BJ (cell line): ENCODE measurements around the gene RAMP1. TPM values are rescaled to one million over a fixed set of nuclear protein-coding genes. Genes with fewer than 3 reads are reported as not detected.

Experiments
- CTCF ChIA-PET: fragments of 350-600 bp; formaldehyde crosslinking; extraction: SDS; loops from one replicate; lab custom pipeline; 2021; ENCODE audit warnings: antibody characterized with exemption, inconsistent platforms; lab: Yijun Ruan, JAX
- POLR2A ChIA-PET: fragments of 300-600 bp; sonication (Branson Sonifier 250); formaldehyde crosslinking; extraction: SDS; loops from one replicate; lab custom pipeline; 2021; ENCODE audit warnings: antibody characterized with exemption; lab: Charles Lee
- DNase-seq: peaks from one replicate; pipeline ENCODE4 v3.0.0-alpha.2; 2011; ENCODE audit warnings: low read depth
- H3K27me3 ChIP-seq: 2 replicates; pipeline ENCODE4 v1.6.0; 2011; ENCODE audit warnings: low read length; ENCODE audit not compliant: control insufficient read depth, insufficient read depth
- H3K36me3 ChIP-seq: 2 replicates; pipeline ENCODE4 v1.5.1; 2011; ENCODE audit warnings: low read length; ENCODE audit not compliant: control insufficient read depth, insufficient read depth
- H3K4me3 ChIP-seq: 2 replicates; pipeline ENCODE4 v1.5.1; 2011; ENCODE audit warnings: low read depth, mild to moderate bottlenecking, control low read depth, low read length
- polyA plus RNA-seq: library from polyadenylated mRNA; depleted of rRNA; stranded (reverse); fragments of >200 nt; gene quantifications from 2 replicates; pipeline ENCODE4 v1.2.3, GENCODE V29; 2011
- TF ChIP-seq, protein P1 (sequence below): IDR thresholded peaks from 2 replicates; pipeline ENCODE4 v1.5.1; 2011; ENCODE audit warnings: low read depth, mild to moderate bottlenecking, control low read depth, inconsistent platforms, low read length, moderate library complexity; ENCODE audit not compliant: insufficient read depth

RAMP1 gene
- polyA plus RNA-seq, 1 experiment: 10.8 TPM

DNA sequence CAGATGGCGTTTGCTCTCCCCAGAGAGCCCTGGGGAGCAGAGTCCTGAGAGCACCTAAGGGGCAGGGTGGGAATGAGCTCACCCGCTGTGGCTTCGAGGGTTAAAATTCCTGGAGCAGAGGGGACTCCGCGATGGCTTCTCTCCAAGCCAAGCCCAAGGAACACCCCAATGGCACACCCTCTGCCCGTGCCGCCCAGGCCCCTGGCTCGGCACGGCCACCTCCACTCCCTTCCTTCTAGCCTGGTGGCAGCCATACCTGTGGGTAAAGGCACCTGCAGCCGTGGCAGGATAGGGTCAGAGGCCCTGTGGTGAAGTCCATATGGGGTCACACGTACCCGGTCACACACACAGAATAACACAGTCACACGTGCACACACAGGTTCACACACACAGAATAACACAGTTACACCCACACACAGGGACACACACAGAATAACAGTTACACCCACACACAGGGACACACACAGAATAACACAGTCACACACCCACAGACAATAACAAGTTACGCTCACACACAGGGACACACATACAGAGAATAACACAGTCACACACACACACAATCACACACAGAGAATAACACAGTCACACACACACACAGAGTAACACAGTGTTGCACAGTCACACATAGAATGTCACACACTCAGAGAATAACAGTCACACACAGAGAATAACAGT, 50.5 kb downstream of the RAMP1 start:
- TF ChIP-seq, protein P1, sequence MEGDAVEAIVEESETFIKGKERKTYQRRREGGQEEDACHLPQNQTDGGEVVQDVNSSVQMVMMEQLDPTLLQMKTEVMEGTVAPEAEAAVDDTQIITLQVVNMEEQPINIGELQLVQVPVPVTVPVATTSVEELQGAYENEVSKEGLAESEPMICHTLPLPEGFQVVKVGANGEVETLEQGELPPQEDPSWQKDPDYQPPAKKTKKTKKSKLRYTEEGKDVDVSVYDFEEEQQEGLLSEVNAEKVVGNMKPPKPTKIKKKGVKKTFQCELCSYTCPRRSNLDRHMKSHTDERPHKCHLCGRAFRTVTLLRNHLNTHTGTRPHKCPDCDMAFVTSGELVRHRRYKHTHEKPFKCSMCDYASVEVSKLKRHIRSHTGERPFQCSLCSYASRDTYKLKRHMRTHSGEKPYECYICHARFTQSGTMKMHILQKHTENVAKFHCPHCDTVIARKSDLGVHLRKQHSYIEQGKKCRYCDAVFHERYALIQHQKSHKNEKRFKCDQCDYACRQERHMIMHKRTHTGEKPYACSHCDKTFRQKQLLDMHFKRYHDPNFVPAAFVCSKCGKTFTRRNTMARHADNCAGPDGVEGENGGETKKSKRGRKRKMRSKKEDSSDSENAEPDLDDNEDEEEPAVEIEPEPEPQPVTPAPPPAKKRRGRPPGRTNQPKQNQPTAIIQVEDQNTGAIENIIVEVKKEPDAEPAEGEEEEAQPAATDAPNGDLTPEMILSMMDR: no peak
- POLR2A ChIA-PET: no interaction called here

GRCh38 chr2:237910576-237911362, 51.3 kb downstream of the RAMP1 start:
- Histone ChIP-seq H3K27me3 (no peaks in the 10 kb centered on the region), H3K36me3 (no peaks in the 10 kb centered on the region), H3K4me3 (no peak overlapping the region)
- TF ChIP-seq, protein P1: no peak
- no peak for DNase-seq
- ChIA-PET CTCF (interaction anchor here (1.4 kb wide), 1 partner anchor 12 kb away, joined by 6 read pairs; no protein-coding TSS in a partner anchor), POLR2A (no interaction called here)

More for the DNA sequence above, 50.5 kb downstream of the RAMP1 start:
- Histone ChIP-seq H3K27me3 (no peaks in the 10 kb centered on the region), H3K36me3 (no peaks in the 10 kb centered on the region), H3K4me3 (no peak overlapping the region)
- DNase-seq: no peak
- CTCF ChIA-PET: interaction anchor here (1.1 kb wide), 1 partner anchor 13 kb away, joined by 3 read pairs; no protein-coding TSS in a partner anchor

- no peaks in the 10 kb centered on the region for H3K36me3 ChIP-seq
- TF ChIP-seq, protein P1: no peak
- POLR2A ChIA-PET: no interaction called here
- DNase-seq: no peak
- H3K27me3 ChIP-seq: no peaks in the 10 kb centered on the region
- CTCF ChIA-PET: interaction anchor here (1.1 to 1.4 kb wide), 2 partner anchors 12 to 14 kb away, joined by 3 to 6 read pairs; no protein-coding TSS in a partner anchor
- no peak overlapping the region for H3K4me3 ChIP-seq
These were observed 52.1 kb downstream of the RAMP1 start for GRCh38 chr2:237911363-237912017.

DNA sequence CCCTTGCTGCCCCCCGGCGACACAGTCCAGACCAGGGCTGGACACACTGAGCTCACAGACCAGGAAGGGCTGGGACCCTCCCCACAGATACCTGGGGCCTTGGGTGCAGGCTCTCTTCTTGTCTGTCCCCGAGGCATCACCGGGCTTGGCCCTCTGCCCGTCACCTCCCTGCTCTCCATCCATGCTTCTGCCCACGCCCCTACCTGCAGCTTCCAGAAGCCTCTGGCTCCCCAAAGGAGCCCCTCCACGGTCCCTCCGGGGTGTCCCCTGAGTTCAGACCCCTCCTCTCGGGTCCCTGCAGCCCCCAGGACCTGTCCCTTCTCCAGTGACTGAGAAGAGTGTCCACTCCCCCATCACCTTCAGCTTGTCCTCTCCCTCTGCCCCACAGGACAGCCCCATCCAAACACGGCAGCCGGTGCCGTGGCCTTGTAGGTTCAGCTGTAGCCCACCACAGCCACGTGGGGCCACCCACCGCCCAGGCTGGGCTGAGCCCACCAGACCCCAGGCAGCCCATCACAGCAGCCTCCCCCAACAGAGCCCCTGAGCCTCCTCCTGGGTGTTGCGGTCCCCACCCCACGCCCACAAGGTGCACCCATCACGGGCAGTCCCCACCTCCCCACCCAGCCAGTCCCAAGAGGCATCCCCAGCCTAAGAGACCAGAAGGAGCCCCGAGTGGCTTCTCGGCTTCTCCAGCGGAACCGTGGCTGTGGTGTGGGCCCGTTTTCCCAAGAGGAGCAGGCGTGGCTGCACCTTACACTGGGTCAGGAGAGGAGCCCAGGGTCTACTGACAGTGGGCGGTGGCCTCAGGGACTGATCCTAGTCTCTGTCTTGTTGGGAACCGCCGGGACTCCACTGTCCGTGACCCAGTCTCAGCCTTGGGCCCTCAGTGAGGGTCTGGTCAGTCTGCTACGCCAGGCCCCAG, 53.1 kb downstream of the RAMP1 start:
- no peak for DNase-seq
- Histone ChIP-seq H3K36me3 (no peaks in the 10 kb centered on the region), H3K4me3 (no peak overlapping the region), H3K27me3 (no peaks in the 10 kb centered on the region)
- TF ChIP-seq, protein P1: no peak
- ChIA-PET POLR2A (no interaction called here), CTCF (interaction anchor here (1.1 kb wide), 1 partner anchor 13 kb away, joined by 3 read pairs; no protein-coding TSS in a partner anchor)
